Smooth muscle cell (in vitro differentiated cells): ENCODE results near the gene GRAMD1B. TPM values are rescaled to one million over a fixed set of nuclear protein-coding genes. Genes with fewer than 3 reads are reported as not detected.

Experiments
- DNase-seq: peaks from one replicate; lab custom pipeline; 2025; ENCODE audit not compliant: unreplicated experiment; lab: John Stamatoyannopoulos, UW
- H2AFZ ChIP-seq: fragments of 200-600 bp; sonication (generic); 2 replicates; pipeline ENCODE4 v1.6.0; 2016; ENCODE audit warnings: antibody characterized with exemption, low read depth, mild to moderate bottlenecking
- H3F3A ChIP-seq: fragments of 200-600 bp; sonication (generic); 2 replicates; pipeline ENCODE4 v1.6.0; 2017; ENCODE audit warnings: antibody characterized with exemption, low read depth
- H3K27ac ChIP-seq: fragments of 200-600 bp; sonication (generic); 2 replicates; pipeline ENCODE4 v1.5.1; 2016; ENCODE audit warnings: low read depth, mild to moderate bottlenecking
- H3K27me3 ChIP-seq: fragments of 200-600 bp; sonication (generic); 2 replicates; pipeline ENCODE4 v1.6.1; 2016; ENCODE audit warnings: low read depth, mild to moderate bottlenecking
- H3K36me3 ChIP-seq: fragments of 200-600 bp; sonication (generic); 2 replicates; pipeline ENCODE4 v1.5.1; 2016; ENCODE audit warnings: low read depth
- H3K4me1 ChIP-seq: fragments of 200-600 bp; sonication (generic); 2 replicates; pipeline ENCODE4 v1.5.1; 2016; ENCODE audit warnings: low read depth
- H3K4me2 ChIP-seq: fragments of 200-600 bp; sonication (generic); 2 replicates; pipeline ENCODE4 v1.6.0; 2016; ENCODE audit warnings: mild to moderate bottlenecking
- H3K4me3 ChIP-seq: fragments of 200-600 bp; sonication (generic); 2 replicates; pipeline ENCODE4 v1.5.1; 2016; ENCODE audit warnings: mild to moderate bottlenecking
- H3K79me2 ChIP-seq: fragments of 200-600 bp; sonication (generic); 2 replicates; pipeline ENCODE4 v1.6.0; 2016; ENCODE audit warnings: low read depth, mild to moderate bottlenecking
- H3K9ac ChIP-seq: fragments of 200-600 bp; sonication (generic); 2 replicates; pipeline ENCODE4 v1.6.0; 2016; ENCODE audit warnings: low read depth
- H3K9me3 ChIP-seq: fragments of 200-600 bp; sonication (generic); replicated peaks from 2 replicates; pipeline ENCODE4 v1.5.1; 2016; ENCODE audit warnings: low read depth
- H4K20me1 ChIP-seq: fragments of 200-600 bp; sonication (generic); 2 replicates; pipeline ENCODE4 v1.6.0; 2016; ENCODE audit warnings: low read depth
- CTCF ChIP-seq: fragments of 200-600 bp; sonication (generic); IDR thresholded peaks from 2 replicates; pipeline ENCODE4 v1.5.1; 2017; ENCODE audit warnings: borderline replicate concordance, mild to moderate bottlenecking, antibody characterized with exemption; ENCODE audit not compliant: insufficient read depth, poor library complexity, severe bottlenecking
- WGBS: methylation state at CpG from one replicate; pipeline ENCODE4 v1.1.7; 2016; ENCODE audit warnings: low lambda C conversion rate; 5-methylcytosine and 5-hydroxymethylcytosine counted together
- polyA plus RNA-seq: library from polyadenylated mRNA; unstranded; fragments of >200 nt; fragmentation: Nextera tagmentation; extraction: Ambion mirVana; gene quantifications from 2 replicates; pipeline ENCODE4 v1.2.1, GENCODE V29; 2016
- total RNA-seq: library from RNA; depleted of rRNA; stranded (reverse); fragments of >200 nt; gene quantifications from 2 replicates; pipeline ENCODE4 v1.2.3, GENCODE V29; 2014

Gene GRAMD1B
- total and polyA plus RNA-seq, 2 experiments from 2014 or later, result 2.4 to 3.4 TPM

- Histone ChIP-seq H3K4me2 (no peak overlapping the region), H3K4me3 (no peak overlapping the region), H3K4me1 (no peaks in the 10 kb centered on the region), H3K27ac (no peak overlapping the region), H3K9ac (no peak overlapping the region), H2AFZ (no peak overlapping the region), H3K27me3 (no peaks in the 10 kb centered on the region), H3F3A (no peaks in the 10 kb centered on the region), H3K79me2 (no peaks in the 10 kb centered on the region), H3K36me3 (no peaks in the 10 kb centered on the region), H3K9me3 (no peaks in the 10 kb centered on the region), H4K20me1 (no peaks in the 10 kb centered on the region)
- TF ChIP-seq CTCF, result no peak
- DNase-seq, result no peak
- WGBS, result 89% methylated on average over 1 of the region's 1 CpG
Measured at GRCh38 chr11:123607781-123608180, 177.7 kb downstream of the GRAMD1B start.

- 95% methylated on average over 9 of the region's 9 CpGs for WGBS
- DNase-seq, result no peak
- no peak for TF ChIP-seq CTCF
- H3K27me3 ChIP-seq, result no peaks in the 10 kb centered on the region
- H3F3A ChIP-seq, result no peaks in the 10 kb centered on the region
- H3K4me1 ChIP-seq, result no peaks in the 10 kb centered on the region
- no peak overlapping the region for H3K27ac ChIP-seq
- H3K9ac ChIP-seq, result no peak overlapping the region
- no peak overlapping the region for H3K4me3 ChIP-seq
- no peaks in the 10 kb centered on the region for H3K36me3 ChIP-seq
- H3K79me2 ChIP-seq, result no peaks in the 10 kb centered on the region
- no peak overlapping the region for H2AFZ ChIP-seq
- H3K9me3 ChIP-seq, result no peaks in the 10 kb centered on the region
- H3K4me2 ChIP-seq, result no peak overlapping the region
- H4K20me1 ChIP-seq, result no peaks in the 10 kb centered on the region
Measured at GRCh38 chr11:123608371-123608770, 178.3 kb downstream of the GRAMD1B start.

GRCh38 chr11:123608945-123609344 is 178.9 kb downstream of the GRAMD1B start:
- TF ChIP-seq CTCF, result no peak
- Histone ChIP-seq H4K20me1 (no peaks in the 10 kb centered on the region), H3K4me1 (no peaks in the 10 kb centered on the region), H3K9me3 (no peaks in the 10 kb centered on the region), H3K4me3 (no peak overlapping the region), H3K27ac (no peak overlapping the region), H3K36me3 (no peaks in the 10 kb centered on the region), H3K79me2 (no peaks in the 10 kb centered on the region), H3K9ac (no peak overlapping the region), H3F3A (no peaks in the 10 kb centered on the region), H2AFZ (no peak overlapping the region), H3K27me3 (no peaks in the 10 kb centered on the region), H3K4me2 (no peak overlapping the region)
- WGBS, result 87% methylated on average over 8 of the region's 8 CpGs
- DNase-seq, result no peak

- no peaks in the 10 kb centered on the region for H3K79me2 ChIP-seq
- no peak for TF ChIP-seq CTCF
- no peak for DNase-seq
- no peaks in the 10 kb centered on the region for H3K4me1 ChIP-seq
- no peak overlapping the region for H2AFZ ChIP-seq
- H3K36me3 ChIP-seq, result no peaks in the 10 kb centered on the region
- no peak overlapping the region for H3K27ac ChIP-seq
- 92% methylated on average over 4 of the region's 4 CpGs for WGBS
- no peaks in the 10 kb centered on the region for H3F3A ChIP-seq
- H3K4me3 ChIP-seq, result no peak overlapping the region
- no peak overlapping the region for H3K4me2 ChIP-seq
- H3K27me3 ChIP-seq, result no peaks in the 10 kb centered on the region
- no peaks in the 10 kb centered on the region for H4K20me1 ChIP-seq
- H3K9ac ChIP-seq, result no peak overlapping the region
- no peaks in the 10 kb centered on the region for H3K9me3 ChIP-seq
Measured at GRCh38 chr11:123611698-123612097, 181.6 kb downstream of the GRAMD1B start.
